ENCODE results near the gene REXO1. TPM values are rescaled to one million over a fixed set of nuclear protein-coding genes. Genes with fewer than 3 reads are reported as not detected.

The REXO1 gene
- total RNA-seq, 4 donors from 2014 or later = 36.0 to 95.0 (median 56.3) TPM

DNA sequence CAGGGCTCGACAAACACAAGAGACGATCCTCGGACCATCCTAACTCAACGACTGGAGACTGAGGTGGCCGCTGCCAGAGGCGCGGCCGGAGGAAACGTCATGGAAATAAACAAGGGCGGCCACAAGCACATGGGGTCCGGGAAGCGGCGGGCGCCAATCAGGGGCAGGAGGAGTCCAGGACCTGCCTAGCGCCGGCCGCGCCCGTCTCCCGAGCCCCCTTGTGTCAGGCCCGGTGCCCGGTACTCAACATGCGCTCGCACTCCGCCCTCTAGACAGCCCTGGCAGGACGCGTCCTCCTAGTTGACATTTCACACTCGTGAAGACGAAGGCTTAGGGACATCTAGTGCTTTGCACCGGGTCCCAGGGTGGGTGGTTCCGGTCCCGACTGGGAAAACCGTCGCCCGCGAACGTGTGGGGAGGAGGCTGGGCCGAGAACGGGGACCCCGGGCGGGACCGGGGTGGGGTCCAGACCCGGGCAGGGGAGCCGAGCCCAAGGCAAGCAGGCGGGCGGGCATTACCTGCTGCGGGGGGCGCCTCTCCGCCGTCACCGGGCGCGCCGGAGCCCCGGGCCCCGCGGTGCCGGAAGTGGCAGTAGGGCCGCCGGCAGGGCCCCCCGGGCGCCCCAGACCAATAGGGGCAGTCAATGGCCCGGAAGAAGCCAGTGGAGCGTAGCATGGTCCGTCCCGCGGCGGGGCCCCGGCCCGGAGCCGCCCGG is 442 bp downstream of the REXO1 start:
- Histone ChIP-seq H3K9me3 (no peaks in the 10 kb centered on the region), H3K27ac (peak overlapping the region; percentile 94 to 99 (median 97)), H3K4me1 (peaks cover 26 to 67% (median 52%) of the 10 kb centered on the region in 4 donors), H3K4me3 (peak overlapping the region; percentile 95 to 99 (median 97)), H3K36me3 (no peaks in the 10 kb centered on the region), H3K27me3 (no peaks in the 10 kb centered on the region)
- WGBS, 2 donors (ENCODE audit: low coverage in 1 of 2) = 1% methylated on average over 41 of the region's 72 CpGs; no CpG with 5 or more reads in 1 of the 2 donors
- DNase-seq = peak; percentile 61
- peak; percentile 36 for TF ChIP-seq POLR2A (IDR thresholded peaks at IDR 0.05)
- TF ChIP-seq EP300 (IDR thresholded peaks at IDR 0.05; ENCODE audit: low read depth) = no peak
- no peak for TF ChIP-seq POLR2AphosphoS5 (IDR thresholded peaks at IDR 0.05)
- intact Hi-C loops (cut with DNase I; ENCODE audit: low total_unique reads) = no loop called here
- in situ Hi-C loops (cut with MboI; ENCODE audit: low pct_ligation_motif_present in 1 of 4, low pct_unique_long_range_greater_than_20kb in 1 of 4, low sequenced_read_pairs in 3 of 4) = no loop called here

DNA sequence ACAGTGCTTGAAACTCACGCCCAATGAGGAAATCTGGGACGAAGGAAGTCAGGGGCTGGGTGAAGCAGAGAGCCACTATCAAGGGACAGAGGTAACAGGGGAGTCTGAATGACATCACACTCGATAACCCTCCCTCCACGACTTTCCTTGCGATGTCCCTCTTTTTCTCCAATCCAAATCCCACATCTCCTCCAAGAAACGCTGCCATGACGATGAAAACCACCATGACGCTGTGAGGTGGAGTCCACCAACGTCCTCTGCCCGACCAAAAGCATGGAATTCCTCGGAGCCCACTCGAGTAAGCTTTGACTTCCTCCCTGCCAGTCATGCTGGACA is 967 bp downstream of the REXO1 start:
- no peak for DNase-seq
- Histone ChIP-seq H3K4me1 (peaks cover 24 to 67% (median 47%) of the 10 kb centered on the region in 4 donors), H3K27me3 (no peaks in the 10 kb centered on the region), H3K4me3 (peak overlapping the region; percentile 95 to 99 (median 97)), H3K9me3 (no peaks in the 10 kb centered on the region), H3K36me3 (no peaks in the 10 kb centered on the region), H3K27ac (peak overlapping the region; percentile 94 to 99 (median 97))
- in situ Hi-C loops (cut with MboI; ENCODE audit: low pct_ligation_motif_present in 1 of 4, low pct_unique_long_range_greater_than_20kb in 1 of 4, low sequenced_read_pairs in 3 of 4) (no loop called here), intact Hi-C loops (cut with DNase I; ENCODE audit: low total_unique reads) (no loop called here)
- 7 to 12% methylated on average over 6 to 12 of the region's 12 CpGs for WGBS, 2 donors (ENCODE audit: low coverage in 1 of 2)
- TF ChIP-seq, protein P1, sequence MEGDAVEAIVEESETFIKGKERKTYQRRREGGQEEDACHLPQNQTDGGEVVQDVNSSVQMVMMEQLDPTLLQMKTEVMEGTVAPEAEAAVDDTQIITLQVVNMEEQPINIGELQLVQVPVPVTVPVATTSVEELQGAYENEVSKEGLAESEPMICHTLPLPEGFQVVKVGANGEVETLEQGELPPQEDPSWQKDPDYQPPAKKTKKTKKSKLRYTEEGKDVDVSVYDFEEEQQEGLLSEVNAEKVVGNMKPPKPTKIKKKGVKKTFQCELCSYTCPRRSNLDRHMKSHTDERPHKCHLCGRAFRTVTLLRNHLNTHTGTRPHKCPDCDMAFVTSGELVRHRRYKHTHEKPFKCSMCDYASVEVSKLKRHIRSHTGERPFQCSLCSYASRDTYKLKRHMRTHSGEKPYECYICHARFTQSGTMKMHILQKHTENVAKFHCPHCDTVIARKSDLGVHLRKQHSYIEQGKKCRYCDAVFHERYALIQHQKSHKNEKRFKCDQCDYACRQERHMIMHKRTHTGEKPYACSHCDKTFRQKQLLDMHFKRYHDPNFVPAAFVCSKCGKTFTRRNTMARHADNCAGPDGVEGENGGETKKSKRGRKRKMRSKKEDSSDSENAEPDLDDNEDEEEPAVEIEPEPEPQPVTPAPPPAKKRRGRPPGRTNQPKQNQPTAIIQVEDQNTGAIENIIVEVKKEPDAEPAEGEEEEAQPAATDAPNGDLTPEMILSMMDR (IDR thresholded peaks at IDR 0.05) = no peak
- no peak for TF ChIP-seq POLR2AphosphoS5 (IDR thresholded peaks at IDR 0.05)
- TF ChIP-seq POLR2A (IDR thresholded peaks at IDR 0.05) = no peak
- no peak for TF ChIP-seq EP300 (IDR thresholded peaks at IDR 0.05; ENCODE audit: low read depth)

DNA sequence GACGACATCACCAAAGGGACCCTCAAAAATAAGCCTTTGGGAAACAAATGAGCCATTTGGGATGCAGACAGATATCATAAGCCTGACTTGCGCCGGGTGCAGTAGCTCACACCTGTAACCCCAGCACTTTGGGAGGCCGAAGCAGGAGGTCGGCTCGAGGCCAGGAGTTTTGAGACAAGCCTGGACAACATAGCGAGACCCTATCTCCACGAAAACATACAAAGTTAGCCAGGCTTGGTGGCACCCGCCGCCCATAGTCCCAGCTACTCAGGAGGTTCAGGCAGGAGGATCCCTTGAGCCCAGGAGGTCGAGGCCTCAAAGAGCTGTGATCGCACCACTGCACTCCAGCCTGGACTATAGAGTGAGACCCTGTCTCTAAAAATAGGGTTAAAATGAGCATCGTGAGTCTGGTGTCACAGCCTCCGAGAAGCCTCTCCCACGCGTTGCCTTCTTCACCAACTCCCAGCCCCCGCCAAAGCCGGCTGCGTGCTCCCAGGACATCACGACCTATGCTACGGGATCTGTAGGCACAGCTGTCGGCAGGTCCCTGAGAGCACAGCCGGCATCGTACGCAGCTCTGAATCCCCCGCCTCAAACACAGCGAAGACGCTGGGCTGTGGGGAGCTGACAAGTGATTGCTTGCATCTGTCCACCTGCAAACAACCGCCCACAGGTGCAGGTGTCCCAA is 1.6 kb downstream of the REXO1 start:
- peak overlapping the region in 3 of 4 donors; percentile 94 to 99 (median 97) for H3K27ac ChIP-seq
- H3K4me1 ChIP-seq = peaks cover 22 to 66% (median 41%) of the 10 kb centered on the region in 4 donors
- H3K36me3 ChIP-seq = no peaks in the 10 kb centered on the region
- intact Hi-C loops (cut with DNase I; ENCODE audit: low total_unique reads) (no loop called here), in situ Hi-C loops (cut with MboI; ENCODE audit: low pct_ligation_motif_present in 1 of 4, low pct_unique_long_range_greater_than_20kb in 1 of 4, low sequenced_read_pairs in 3 of 4) (no loop called here)
- no peaks in the 10 kb centered on the region for H3K27me3 ChIP-seq
- no peaks in the 10 kb centered on the region for H3K9me3 ChIP-seq
- no peak for TF ChIP-seq POLR2A (IDR thresholded peaks at IDR 0.05)
- no peak for TF ChIP-seq POLR2AphosphoS5 (IDR thresholded peaks at IDR 0.05)
- TF ChIP-seq, protein P1 (IDR thresholded peaks at IDR 0.05) = no peak
- no peak for TF ChIP-seq EP300 (IDR thresholded peaks at IDR 0.05; ENCODE audit: low read depth)
- DNase-seq = no peak
- H3K4me3 ChIP-seq = peak overlapping the region in 3 of 4 donors; percentile 95 to 99 (median 96)
- 81 to 82% methylated on average over 3 to 29 of the region's 29 CpGs for WGBS, 2 donors (ENCODE audit: low coverage in 1 of 2)

DNA sequence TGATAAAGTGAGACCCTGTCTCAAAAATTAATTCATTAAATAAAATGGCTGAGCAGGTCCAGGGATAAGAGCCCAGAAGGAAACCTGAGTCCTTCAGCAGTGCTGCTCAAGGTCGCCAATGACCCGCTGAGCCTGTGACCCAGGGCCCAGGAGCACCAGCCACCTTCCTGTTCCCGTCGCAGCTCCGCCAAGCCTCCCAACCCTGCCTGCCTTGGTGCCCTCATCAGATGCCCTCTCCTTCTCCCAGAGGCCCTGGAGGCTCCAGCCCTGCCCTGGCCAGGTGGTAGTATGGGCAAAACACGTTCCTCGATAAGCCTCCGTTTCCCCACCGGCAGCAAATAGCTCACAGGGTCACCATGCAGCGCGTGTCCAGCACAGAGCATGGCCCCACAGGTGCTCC is 2.6 kb downstream of the REXO1 start:
- no peaks in the 10 kb centered on the region for H3K27me3 ChIP-seq
- no peaks in the 10 kb centered on the region for H3K36me3 ChIP-seq
- in situ Hi-C loops (cut with MboI; ENCODE audit: low pct_ligation_motif_present in 1 of 4, low pct_unique_long_range_greater_than_20kb in 1 of 4, low sequenced_read_pairs in 3 of 4) = no loop called here
- no peak overlapping the region for H3K4me3 ChIP-seq
- TF ChIP-seq, protein P1 (IDR thresholded peaks at IDR 0.05) = no peak
- TF ChIP-seq EP300 (IDR thresholded peaks at IDR 0.05; ENCODE audit: low read depth) (no peak), POLR2AphosphoS5 (IDR thresholded peaks at IDR 0.05) (no peak), POLR2A (IDR thresholded peaks at IDR 0.05) (no peak)
- H3K4me1 ChIP-seq = peaks cover 32 to 73% (median 49%) of the 10 kb centered on the region in 4 donors
- intact Hi-C loops (cut with DNase I; ENCODE audit: low total_unique reads) = no loop called here
- WGBS, 2 donors (ENCODE audit: low coverage in 1 of 2) = 90% methylated on average over 10 of the region's 11 CpGs; no CpG with 5 or more reads in 1 of the 2 donors
- no peaks in the 10 kb centered on the region for H3K9me3 ChIP-seq
- H3K27ac ChIP-seq = no peak overlapping the region
- DNase-seq = no peak

Measured in transverse colon (tissue), 4 donors.